Activated B cell treated with CpG ODN at 0.5 μM for 24 hours (primary cell): ENCODE measurements around the gene ATE1. TPM values are rescaled to one million over a fixed set of nuclear protein-coding genes. Genes with fewer than 3 reads are reported as not detected.

Source experiments
- ATAC-seq: fragments of 200-7000 bp; cut with Tn5 transposase; one replicate; pipeline ENCODE4 v1.10.0; 2021; ENCODE audit warnings: low read depth, mild to moderate bottlenecking, moderate library complexity
- CTCF ChIA-PET: fragments of 350-600 bp; sonication (Branson Sonifier 250); formaldehyde crosslinking; loops from one replicate; lab custom pipeline; 2021; ENCODE audit warnings: antibody characterized with exemption; lab: Charles Lee
- POLR2A ChIA-PET: fragments of 350-600 bp; sonication (Branson Sonifier 250); formaldehyde crosslinking; loops from one replicate; lab custom pipeline; 2021; ENCODE audit warnings: antibody characterized with exemption; lab: Charles Lee
- DNase-seq: peaks from one replicate; pipeline ENCODE4 v3.0.0; 2022
- H3K27ac Mint-ChIP-seq: one replicate; pipeline ENCODE4 v1.8.0; 2020; ENCODE audit warnings: mixed read lengths
- H3K27me3 Mint-ChIP-seq: one replicate; pipeline ENCODE4 v1.8.0; 2021; ENCODE audit warnings: mixed read lengths
- H3K36me3 Mint-ChIP-seq: one replicate; pipeline ENCODE4 v1.8.0; 2021; ENCODE audit warnings: low read depth, mixed read lengths
- H3K4me1 Mint-ChIP-seq: one replicate; pipeline ENCODE4 v1.8.0; 2021; ENCODE audit warnings: mixed read lengths
- H3K4me3 Mint-ChIP-seq: one replicate; pipeline ENCODE4 v1.8.0; 2020; ENCODE audit warnings: mild to moderate bottlenecking, mixed read lengths
- H3K9me3 Mint-ChIP-seq: one replicate; pipeline ENCODE4 v1.8.0; 2020; ENCODE audit warnings: mixed read lengths
- CTCF ChIP-seq: fragments of 200-600 bp; IDR thresholded peaks from one replicate; pipeline ENCODE4 v1.8.0; 2022; ENCODE audit warnings: antibody characterized with exemption, mild to moderate bottlenecking
- intact Hi-C: fragments of 100-400 bp; cut with micrococcal nuclease; formaldehyde crosslinking; loops from one replicate; pipeline ENCODE4 v1.15.1; 2024
- total RNA-seq: library from RNA; stranded (reverse); gene quantifications from 2 replicates; pipeline ENCODE4 v1.2.3, GENCODE V29; 2022

ATE1 gene
- total RNA-seq, 1 donor from 2014 or later: 31.0 TPM

- H3K36me3 Mint-ChIP-seq: peaks cover 25% of the 10 kb centered on the region
- no peak for ATAC-seq
- CTCF ChIA-PET: no interaction called here
Observed at GRCh38 chr10:121803611-121804010, 124.2 kb downstream of the ATE1 start.

GRCh38 chr10:121800831-121801230 is 127.0 kb downstream of the ATE1 start:
- POLR2A ChIA-PET: interaction anchor here (0.6 kb wide), 1 partner anchor 78 kb away, joined by 3 read pairs; no protein-coding TSS in a partner anchor
- Mint-ChIP-seq H3K36me3 (peaks cover 16% of the 10 kb centered on the region), H3K27ac (no peak overlapping the region), H3K4me1 (no peaks in the 10 kb centered on the region), H3K9me3 (no peaks in the 10 kb centered on the region), H3K4me3 (no peak overlapping the region), H3K27me3 (no peaks in the 10 kb centered on the region)
- DNase-seq (no peak), ATAC-seq (no peak)
- CTCF ChIA-PET: no interaction called here
- intact Hi-C loops: no loop called here
- TF ChIP-seq CTCF: no peak

More at GRCh38 chr10:121803611-121804010, 124.2 kb downstream of the ATE1 start:
- no peaks in the 10 kb centered on the region for H3K27me3 Mint-ChIP-seq
- H3K4me1 Mint-ChIP-seq: no peaks in the 10 kb centered on the region
- no peaks in the 10 kb centered on the region for H3K9me3 Mint-ChIP-seq
- no peak overlapping the region for H3K4me3 Mint-ChIP-seq
- H3K27ac Mint-ChIP-seq: no peak overlapping the region
- no peak for DNase-seq
- intact Hi-C loops: no loop called here
- POLR2A ChIA-PET: no interaction called here
- TF ChIP-seq CTCF: no peak

GRCh38 chr10:121800146-121800545 is 127.7 kb downstream of the ATE1 start:
- intact Hi-C loops: no loop called here
- Mint-ChIP-seq H3K9me3 (no peaks in the 10 kb centered on the region), H3K4me3 (no peak overlapping the region), H3K4me1 (no peaks in the 10 kb centered on the region), H3K27ac (no peak overlapping the region), H3K36me3 (peaks cover 16% of the 10 kb centered on the region), H3K27me3 (no peaks in the 10 kb centered on the region)
- DNase-seq (no peak), ATAC-seq (no peak)
- POLR2A ChIA-PET: no interaction called here
- CTCF ChIA-PET: no interaction called here
- TF ChIP-seq CTCF: no peak

GRCh38 chr10:121797490-121797889 is 130.3 kb downstream of the ATE1 start:
- DNase-seq (no peak), ATAC-seq (no peak)
- ChIA-PET CTCF (no interaction called here), POLR2A (no interaction called here)
- no peak for TF ChIP-seq CTCF
- Mint-ChIP-seq H3K4me1 (no peaks in the 10 kb centered on the region), H3K4me3 (no peak overlapping the region), H3K36me3 (peaks cover 17% of the 10 kb centered on the region), H3K27me3 (no peaks in the 10 kb centered on the region), H3K9me3 (no peaks in the 10 kb centered on the region), H3K27ac (no peak overlapping the region)
- intact Hi-C loops: no loop called here

- Mint-ChIP-seq H3K27ac (no peak overlapping the region), H3K36me3 (peaks cover 23% of the 10 kb centered on the region), H3K9me3 (no peaks in the 10 kb centered on the region), H3K4me3 (no peak overlapping the region), H3K27me3 (no peaks in the 10 kb centered on the region), H3K4me1 (no peaks in the 10 kb centered on the region)
- ATAC-seq: no peak
- TF ChIP-seq CTCF: no peak
- CTCF ChIA-PET: no interaction called here
- intact Hi-C loops: no loop called here
- no peak for DNase-seq
- POLR2A ChIA-PET: no interaction called here
Observed at GRCh38 chr10:121796342-121796741, 131.5 kb downstream of the ATE1 start.
